Stimulated activated CD4-positive, alpha-beta T cell treated with anti-CD3 and anti-CD28 coated beads, Interleukin-1b, Interleukin-23, amount 100 ng/mL, for 1 hour (primary cell): ENCODE measurements around the gene BMP6.
"Not testable (repeated sequence)": the region's sequence is repeated elsewhere in the genome, so short reads cannot be mapped to it uniquely, and the experiment has no call there.

Experiments
- DNase-seq, 2 donors: peaks; one replicate each; pipeline ENCODE4 v3.0.0-alpha.2; 2020; ENCODE audit warnings: low read depth in 2 of 2

BMP6 gene

DNA sequence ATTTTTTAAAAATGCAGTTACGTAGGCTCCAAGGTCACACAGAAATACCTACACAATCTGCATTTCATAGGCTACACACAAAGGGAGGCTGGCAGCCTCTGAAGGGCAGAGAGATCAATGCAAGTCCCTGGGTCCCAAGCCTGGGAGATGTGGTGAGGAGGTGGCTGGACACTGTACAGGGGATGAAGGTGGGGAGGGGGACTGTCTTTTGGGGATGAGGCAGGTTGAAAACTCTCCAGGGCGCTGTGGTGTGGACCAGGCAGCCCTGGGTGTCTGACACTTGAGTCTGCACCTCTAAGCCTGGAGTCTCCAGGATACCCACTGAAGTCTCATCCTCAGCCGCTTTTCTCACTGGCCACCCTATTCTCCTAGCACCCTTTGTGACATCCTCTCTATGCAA, 160.2 kb downstream of the BMP6 start:
- no peak for DNase-seq

DNA sequence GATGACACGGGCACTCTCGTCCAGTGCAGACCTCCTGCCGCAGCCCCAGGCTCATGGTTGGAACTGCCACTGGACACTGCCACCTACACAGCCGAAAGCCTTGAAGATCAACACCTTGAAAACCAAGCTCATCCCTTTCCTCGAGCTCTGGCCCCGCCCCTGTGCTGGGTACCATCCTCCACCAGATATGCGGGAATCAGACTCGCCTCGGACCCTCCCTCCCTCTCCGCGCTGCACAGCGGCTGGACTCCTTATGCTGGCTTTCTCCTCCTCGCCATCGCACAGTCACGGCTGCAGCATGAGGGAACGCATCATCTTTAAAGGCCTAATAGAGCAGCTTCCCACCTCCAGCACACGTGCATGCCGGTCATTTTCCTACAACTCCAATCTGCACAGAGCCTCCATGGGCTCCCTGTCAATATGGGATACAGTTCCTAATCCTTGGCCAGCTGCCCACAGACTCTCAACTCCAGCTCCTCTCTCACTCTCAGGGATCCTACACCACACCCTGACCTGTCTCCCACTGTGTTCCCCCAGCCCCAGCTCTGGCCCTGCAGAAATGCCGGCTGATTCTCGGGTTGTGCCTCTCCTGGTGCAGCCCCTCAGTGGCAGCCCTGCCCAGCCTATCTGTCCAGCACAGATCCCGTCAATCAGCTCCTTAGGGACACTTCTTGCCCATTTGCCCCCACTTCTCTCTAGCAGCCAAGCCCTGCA, 161.5 kb downstream of the BMP6 start:
- DNase-seq, result no peak

DNA sequence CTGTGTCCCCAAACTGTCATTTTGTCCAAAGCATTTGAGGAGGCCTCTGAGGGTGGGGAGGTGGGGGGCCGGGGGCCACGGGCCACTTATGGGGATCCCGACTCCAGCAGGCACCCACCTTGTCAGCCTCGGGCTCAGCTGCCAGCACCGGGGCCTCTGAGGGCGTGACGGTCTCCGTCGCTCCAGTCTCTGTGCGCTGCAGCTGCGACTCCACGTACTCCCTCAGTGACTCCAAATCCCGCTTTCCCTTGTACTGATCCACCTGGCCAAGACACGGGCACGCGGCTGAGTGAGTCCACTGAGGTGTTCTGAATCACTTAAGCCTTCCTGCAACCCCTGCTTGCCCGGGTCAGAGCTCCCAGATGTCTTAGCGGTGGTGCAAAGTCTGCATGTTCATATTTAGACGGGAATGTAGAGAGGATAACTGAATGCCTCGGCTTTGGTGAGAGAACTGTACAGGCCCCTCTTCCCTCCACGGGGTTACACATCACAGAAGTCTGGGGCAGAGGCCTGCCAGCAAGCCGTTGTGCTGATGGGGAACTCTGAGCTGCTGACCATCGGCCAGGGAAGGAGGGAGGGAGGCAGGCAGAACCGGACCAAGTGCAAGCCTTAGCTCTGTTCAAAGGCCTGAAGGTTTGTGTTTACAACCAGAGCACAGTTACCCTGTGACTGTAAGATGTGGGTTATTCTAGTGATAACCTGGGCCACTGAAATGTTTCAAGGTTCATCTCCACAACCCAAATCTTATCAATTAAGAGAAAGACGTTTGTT, 162.9 kb downstream of the BMP6 start:
- no peak for DNase-seq

DNA sequence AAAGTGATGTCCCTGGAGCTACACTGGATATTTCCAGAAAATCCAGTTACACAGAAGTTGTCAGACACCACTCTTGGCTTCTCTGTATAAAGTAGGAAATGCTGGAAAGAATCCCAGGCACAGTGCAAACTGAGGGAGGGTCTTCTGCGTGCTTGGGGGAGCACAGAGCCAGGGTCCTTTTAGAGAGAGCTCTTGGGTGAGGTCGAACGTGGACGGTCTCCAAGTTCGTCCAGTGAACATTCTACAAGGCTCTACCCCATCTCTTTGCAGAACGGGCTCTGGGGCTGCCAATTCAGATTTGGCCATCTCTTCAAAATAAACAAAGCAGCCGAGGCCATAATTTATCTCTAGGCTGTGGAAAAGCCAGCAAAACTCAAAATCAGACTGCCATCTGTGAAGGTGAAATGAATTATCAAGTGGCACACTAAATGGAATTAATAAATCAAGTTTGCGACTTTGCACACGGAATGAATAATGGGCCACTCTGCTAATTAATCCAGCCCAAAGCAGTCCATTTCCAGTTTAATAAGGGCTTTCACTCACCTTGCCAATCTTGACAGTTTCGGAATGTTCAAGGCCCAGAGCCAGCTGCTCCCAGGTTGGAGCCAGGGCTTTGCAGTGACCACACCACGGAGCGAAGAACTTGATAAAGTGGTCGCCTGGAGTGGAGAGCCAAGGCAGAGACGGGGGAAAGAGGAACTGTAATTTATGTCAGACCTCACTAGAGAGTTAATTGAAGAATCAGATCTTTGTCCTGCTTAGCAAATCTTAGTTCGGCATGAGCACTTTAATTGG, 165.4 kb downstream of the BMP6 start:
- DNase-seq, result no peak

DNA sequence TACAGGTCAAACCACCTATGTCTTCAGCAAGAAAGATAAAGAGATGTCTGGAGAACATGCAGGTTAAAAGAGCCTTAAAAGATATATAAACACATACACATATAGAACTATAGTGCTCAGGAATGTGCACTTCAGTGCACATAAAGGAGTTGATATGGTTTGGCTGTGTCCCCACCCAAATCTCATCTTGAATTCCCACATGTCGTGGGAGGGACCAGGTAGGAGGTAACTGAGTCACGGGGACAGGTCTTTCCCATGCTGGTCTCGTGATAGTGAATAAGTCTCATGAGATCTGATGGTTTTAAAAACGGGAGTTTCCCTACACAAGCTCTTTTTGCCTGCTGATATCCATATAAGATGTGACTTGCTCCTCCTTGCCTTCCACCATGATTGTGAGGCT, 166.5 kb downstream of the BMP6 start:
- DNase-seq, result not testable (repeated sequence)

DNA sequence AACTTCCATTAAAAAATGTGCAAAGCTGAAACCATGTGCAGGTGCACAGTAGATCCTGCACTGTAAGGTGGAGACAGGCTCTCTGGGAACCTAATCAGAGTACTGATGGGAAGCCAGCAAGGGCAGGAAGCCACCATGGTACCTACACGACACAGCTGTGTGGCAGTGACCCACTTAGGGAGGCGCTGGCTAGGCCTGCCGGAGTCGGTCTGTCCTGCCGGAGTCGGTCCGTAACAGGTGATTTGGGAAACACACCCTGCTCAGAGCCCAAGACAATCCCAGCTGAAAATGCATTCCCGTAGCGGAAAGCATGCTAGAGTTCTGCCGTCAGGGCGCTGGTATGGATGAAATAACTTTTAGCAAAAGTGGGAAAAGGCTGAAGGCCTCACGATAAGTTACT, 167.4 kb downstream of the BMP6 start:
- DNase-seq, result no peak

DNA sequence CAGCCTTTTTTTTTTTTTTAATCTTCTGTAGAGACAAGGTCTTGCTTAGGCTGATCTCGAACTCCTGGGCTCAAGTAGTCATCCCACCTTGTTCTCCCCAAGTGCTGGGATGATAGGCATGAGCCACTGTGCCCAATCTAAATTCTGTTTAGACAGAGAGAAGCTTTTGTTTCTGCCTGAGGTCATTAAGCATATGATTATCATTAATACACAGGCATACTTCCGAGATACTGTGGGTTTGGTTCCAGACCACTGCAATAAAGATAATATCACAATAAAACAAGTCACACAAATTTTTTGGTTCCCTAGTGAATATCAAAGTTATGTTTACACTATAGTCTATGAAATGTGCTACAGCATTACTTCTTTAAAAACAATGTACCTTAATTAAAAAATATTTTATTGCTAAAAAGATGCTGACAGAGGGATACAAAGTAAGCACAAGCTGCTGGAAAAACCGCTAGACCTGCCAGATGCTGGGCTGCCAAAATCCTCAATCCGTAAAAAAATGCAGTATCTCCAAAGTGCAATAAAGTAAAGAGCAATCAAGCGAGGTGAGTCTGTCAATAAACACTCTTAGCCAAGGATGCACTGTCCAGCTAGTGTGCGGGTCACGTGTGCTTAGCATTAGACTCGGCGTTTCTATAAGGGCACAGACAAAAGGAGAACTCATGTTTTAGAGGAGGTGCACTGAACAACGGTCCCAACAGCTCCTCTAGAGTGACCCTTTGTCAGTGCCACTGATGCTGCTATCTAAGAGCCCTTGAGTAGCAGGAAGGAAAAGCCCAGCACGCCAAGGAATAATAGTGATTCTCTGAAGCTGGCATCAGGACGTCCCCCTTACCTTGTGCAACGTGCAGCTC, 168.6 kb downstream of the BMP6 start:
- DNase-seq, result no peak

DNA sequence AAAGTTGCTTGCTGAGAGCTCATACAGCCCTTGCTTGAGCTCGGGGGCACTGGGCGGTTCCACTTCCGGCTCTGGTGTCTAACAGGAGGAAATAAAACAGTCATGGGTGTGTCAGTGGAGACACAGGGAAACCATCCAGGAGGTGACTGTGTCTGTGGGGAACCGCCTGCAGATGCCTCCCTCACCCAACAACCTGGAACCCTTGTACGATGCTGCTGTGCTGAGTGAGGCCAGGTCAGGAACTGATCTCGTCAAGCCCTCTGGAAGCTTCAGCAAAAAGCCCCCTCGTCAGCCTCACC, 169.2 kb downstream of the BMP6 start:
- no peak for DNase-seq

DNA sequence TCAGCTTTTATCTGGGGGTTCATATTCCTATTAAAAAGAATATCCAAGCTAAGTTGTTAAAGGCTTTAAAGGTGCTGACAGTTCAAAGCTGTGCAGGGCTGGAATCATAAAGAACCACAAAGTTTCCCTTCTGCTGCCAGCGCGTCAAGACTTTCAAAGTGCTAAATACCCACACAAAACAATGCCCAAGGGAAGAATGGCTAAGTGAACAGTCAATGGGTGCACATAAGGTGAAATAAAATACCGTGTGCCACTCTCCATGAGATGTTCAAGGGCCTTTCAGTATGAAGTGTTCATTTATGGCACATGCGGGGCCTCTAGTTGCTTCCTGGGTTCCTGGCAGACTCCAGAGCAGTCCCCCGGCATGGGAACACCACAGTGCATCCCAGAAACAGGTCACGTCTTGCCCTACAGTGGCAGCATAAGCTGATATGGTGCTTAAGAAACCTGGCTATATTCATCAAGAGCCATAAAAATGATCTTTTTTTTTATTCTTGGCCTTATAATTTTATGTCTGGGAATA, 170.6 kb downstream of the BMP6 start:
- no peak for DNase-seq

DNA sequence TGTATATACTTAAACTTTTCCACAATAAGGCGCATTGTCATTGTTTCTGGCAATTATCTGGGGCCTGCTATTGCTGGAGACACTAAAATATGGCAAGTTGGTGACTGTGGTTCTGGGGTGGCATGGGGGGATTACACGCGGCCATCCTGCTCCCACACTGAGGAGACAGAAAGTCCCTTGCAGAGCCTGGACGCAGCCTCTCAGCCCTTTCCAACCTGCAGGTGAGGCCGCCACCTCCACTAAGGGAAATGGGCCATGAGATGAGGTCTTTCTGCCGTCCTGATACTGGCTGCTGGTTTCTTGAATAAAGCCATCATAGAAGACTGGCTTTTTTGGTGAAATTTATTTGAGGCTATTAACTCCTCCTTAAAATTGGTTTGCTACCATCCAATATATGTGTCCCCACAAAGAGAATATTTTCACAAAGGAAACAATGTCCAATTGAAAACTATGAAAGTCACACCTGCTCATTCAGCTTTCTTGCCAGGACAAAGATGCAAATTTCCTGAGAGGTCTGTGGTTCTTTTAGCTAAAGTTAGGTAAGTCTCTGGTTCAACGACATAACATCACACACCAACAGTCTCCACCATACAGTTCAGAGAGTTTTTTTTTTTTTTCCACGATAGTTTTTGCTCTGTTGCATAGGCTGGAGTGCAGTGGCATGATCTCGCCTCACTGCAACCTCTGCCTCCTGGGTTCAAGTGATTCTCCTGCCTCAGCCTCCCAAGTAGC, 171.7 kb downstream of the BMP6 start:
- no peak for DNase-seq

DNA sequence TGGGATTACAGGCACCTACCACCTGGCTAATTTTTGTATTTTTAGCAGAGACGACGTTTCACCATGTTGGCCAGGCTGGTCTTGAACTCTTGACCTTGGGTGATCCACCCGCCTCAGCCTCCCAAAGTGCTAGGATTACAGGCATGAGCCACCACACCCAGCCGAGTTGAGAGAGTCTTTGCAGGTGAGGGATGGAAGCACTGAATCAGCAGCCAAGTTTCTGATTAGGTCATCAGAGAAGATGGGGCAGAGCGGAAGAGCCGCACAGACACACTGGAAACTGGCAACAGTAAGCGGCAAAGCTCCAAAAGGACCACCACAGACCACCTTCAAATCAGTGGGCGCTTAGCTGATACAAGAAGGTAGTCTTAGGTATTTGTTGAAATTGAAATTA, 172.3 kb downstream of the BMP6 start:
- not testable (repeated sequence) for DNase-seq

DNA sequence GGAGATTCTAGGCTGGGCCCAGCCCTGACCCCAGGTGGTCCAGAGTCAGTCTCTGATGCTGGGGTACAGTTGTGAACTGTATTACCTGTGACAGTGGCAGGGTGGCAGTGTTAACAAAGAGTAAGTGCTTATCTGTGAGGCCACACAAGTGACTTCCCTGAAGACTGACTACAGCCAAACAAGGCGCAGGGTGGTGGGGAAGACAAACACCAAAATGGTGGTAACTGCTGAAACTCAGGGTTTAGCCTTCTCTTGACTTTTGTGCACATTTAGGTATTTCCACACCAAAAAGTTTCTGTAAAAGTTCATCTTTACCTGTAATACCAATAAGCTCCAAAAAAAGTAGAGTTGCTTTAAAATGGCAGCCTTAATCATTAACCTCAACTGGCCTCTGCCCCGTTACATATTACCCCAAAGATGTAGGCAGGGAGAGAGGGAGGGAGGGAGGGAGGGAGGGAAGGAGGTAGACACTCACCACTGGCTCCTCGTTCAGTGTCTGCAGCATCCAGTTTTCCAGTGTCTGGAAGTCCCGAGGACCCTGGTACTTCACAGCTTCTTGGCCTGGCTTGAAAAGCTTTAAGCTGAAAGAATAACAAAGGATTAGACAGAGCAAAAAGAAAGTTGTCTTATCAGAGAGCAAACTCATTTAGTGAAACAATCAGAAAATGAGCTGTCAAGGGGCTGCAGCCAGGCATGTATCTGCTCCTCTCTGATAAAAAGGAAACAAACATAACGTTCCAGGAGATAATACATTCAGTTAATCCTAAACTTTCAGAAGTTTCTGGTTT, 173.4 kb downstream of the BMP6 start:
- no peak for DNase-seq

DNA sequence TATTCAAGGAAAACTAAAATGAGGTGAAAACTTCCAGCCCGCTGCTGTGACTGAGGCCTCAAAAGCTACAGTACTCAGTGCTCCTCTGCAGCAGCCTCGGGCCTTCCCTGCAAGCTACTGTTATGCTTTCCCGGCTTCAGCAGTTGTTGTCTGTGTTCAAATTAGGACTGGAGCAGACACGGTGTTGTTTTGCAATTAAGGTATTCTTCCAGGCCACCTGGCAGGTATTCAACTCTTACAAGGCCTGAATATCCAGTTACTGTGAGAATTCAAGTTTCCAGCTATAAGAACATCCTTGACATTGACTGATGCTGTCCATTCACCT, 174.0 kb downstream of the BMP6 start:
- no peak for DNase-seq

DNA sequence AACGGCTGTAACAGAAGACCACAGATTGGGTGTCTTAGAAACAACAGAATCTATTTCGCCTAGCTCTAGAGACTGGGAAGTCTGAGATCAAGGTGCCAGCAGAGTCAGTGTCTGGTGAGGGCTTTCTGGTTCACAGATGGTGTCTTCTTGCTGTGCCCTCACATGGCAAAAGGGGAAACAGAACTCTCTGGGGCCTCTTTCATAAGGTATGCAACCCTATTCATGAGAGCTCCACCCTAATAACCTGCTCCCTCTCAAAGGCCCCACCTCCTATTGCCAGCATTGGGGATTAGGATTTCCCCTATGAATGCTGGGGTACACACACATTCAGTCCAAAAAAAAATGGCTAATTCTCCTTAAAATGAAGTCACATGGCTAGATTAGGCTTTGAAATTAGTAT, 174.7 kb downstream of the BMP6 start:
- no peak for DNase-seq

DNA sequence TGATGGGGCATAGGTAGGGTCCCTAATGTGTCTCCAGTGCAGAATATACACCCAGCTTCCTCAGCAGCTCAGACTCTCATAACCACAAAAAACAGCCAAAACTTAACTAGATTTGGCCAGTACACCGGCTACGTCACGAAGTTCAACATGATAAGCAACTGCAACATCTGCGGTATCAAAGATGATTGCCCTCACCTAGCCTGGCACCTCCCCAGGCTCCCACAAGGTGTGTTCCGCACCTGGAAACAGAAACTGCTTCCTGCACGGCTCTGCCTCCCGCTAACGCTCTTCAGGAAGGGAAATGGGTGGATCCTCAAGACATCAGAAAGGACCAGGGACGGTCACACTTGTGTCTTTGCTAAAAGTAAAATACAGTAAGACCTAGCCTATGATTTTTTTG, 175.2 kb downstream of the BMP6 start:
- DNase-seq, result no peak

DNA sequence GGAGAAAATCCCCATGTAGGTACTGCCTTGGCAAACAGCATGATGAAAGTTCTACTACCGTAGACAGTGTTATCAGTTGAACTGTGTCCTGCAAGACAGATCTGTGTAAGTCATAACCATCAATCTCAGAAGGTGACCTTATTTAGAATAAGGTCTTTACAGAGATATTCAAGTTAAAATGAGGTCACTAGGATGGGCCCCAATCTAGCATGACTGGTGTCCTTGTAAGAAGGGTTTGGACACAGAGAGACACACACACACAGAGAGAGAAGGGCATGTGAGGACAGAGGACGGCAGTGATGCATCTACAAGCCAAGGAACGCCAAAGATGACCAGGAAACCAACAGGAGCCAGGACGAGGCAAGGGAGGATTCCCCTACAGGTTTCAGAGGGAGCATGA, 175.9 kb downstream of the BMP6 start:
- DNase-seq, result no peak

DNA sequence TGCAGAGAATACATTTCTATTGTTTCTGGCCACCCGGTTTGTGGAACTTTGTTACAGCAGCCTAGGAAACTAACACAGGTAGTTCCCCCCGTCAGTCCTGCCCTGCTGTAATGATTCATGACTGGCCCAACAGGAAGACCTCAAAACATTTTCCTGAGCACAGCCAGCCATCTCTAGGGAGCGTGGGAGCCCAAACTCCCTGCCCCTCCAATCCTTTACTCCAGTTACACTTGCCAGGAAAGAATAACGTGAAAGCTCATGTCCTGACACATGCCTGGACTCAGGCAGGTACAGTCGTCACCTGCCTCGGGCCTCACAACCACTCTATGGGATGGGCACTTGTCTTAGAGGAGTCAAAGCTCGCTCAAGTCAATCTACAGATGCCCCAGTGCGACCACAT, 176.3 kb downstream of the BMP6 start:
- DNase-seq, result no peak

DNA sequence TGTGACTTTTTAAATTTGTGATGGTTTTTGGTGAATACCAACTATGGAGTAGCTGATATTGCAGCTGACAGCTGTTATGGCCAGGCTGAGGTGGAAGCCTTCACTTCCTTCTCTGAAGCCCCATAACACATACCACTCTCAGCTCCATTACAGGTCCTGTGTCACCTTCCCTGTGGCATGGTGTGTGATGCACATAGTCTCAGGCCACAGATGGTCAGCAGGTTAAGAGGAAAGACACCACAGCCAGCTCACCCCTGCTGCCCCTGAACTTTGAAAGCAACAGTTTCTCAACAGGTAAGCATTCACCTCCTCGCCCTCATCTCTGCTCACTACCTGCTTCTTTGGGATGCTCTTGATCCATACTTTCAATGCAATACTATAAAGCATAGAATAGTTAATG, 177.0 kb downstream of the BMP6 start:
- DNase-seq, result no peak

DNA sequence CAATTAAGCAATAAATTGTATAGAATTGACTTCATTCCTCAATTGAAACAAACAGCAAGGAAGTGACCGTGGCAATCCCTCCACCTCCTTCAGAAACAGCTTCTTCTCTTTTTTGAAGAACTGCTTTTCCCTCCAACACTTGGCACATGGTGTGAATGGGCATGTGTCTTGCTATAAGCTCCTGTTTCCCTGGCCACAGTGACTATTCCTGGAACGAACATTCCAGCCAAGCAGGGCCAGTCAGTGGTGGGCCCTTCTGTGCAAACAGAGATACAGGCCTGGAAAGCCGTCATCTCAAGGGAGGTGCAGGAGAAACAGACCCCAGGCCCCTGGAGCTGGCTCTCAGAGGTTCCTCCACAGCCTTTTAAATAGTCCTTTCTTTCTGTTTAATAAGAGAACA, 177.8 kb downstream of the BMP6 start:
- DNase-seq, result no peak

DNA sequence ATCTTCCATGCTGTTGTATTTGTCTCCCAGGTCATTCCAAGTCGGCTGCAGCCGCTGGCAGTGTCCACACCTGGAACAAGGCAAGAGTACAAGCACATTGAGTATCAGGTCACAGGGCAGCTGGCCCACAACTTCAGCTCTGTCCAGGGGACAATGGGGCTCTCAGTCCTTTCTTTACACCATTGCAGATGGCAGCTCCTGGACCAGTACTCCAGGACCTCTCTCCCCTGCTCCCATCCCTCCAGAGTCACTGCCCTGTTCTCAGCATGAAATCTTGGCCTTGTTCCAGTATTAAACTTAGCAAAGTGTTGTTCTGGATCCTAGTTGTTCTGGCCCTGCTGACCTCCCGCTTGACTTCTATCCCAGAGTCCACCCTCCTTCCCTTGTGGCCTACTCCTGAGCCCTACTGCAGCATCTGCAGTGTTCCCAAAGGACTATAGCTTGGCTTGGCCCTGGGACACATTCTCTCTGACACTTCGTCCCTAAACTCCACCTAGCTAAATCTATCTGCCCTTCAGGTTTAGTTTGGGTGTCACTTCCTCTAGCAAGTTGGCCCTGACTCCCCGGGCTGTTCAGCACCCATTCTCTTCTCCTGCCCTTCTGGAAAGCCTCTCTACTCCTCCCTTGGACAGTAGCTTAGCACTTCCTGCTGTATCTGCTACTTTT, 178.9 kb downstream of the BMP6 start:
- no peak for DNase-seq
